ENCODE results near the gene ALDH3B2. TPM values are rescaled to one million over a fixed set of nuclear protein-coding genes. Genes with fewer than 3 reads are reported as not detected.

ALDH3B2 gene
- total and polyA plus RNA-seq, 2 experiments from 2014 or later, result not detected

GRCh38 chr11:67645521-67646461, 28.6 kb downstream of the ALDH3B2 start:
- no peak overlapping the region for H3K4me3 ChIP-seq
- Mint-ChIP-seq H3K9me3 (no peaks in the 10 kb centered on the region; the same call in 1 of the 3 replicates), H3K4me1 (peaks cover 9% of the 10 kb centered on the region; the same call in 2 of the 3 replicates), H3K36me3 (ENCODE audit: low read depth) (no peaks in the 10 kb centered on the region), H3K4me3 (no peak overlapping the region), H3K27ac (peak overlapping the region; percentile 40; the same call in 1 of the 2 replicates), H3K27me3 (ENCODE audit: insufficient read depth, low read depth, poor library complexity) (peaks cover 9% of the 10 kb centered on the region)
- no peaks in the 10 kb centered on the region for H3K36me3 ChIP-seq (ENCODE audit: insufficient read depth)
- H4K20me1 ChIP-seq (replicated peaks; ENCODE audit: insufficient read depth), result no peaks in the 10 kb centered on the region
- H3F3A ChIP-seq (replicated peaks; ENCODE audit: low read depth), result 0 out of 2 replicates have a peak, but pooled peaks cover 4% of the 10 kb centered on the region
- TF ChIP-seq ETS1 (IDR thresholded peaks at IDR 0.05) (no peak), CTCF (conservative IDR thresholded peaks at IDR 0.05; ENCODE audit: low read depth in 2 of 2) (peak; percentile 40 to 81)
- H3K9me2 ChIP-seq (ENCODE audit: insufficient read depth), result no peaks in the 10 kb centered on the region
- H2AFZ ChIP-seq, result no peak overlapping the region
- no peak overlapping the region for H3K4me2 ChIP-seq
- DNase-seq (ENCODE audit: low spot score), result peak; percentile 68
- no peaks in the 10 kb centered on the region for H3K4me1 ChIP-seq (ENCODE audit: insufficient read depth)
- ATAC-seq, result peak; percentile 43
- no peak overlapping the region for H3K27ac ChIP-seq (ENCODE audit: low read depth)
- no peaks in the 10 kb centered on the region for H3K79me2 ChIP-seq (replicated peaks; ENCODE audit: insufficient read depth)
- peaks cover 1% of the 10 kb centered on the region; the same call in 1 of the 2 replicates for H3K27me3 ChIP-seq (ENCODE audit: insufficient read depth)

- Histone ChIP-seq H3K27ac (ENCODE audit: low read depth) (no peak overlapping the region), H3K9me2 (ENCODE audit: insufficient read depth) (no peaks in the 10 kb centered on the region), H3K27me3 (ENCODE audit: insufficient read depth) (peaks cover 8% of the 10 kb centered on the region), H3F3A (replicated peaks; ENCODE audit: low read depth) (0 out of 2 replicates have a peak, but pooled peaks cover 4% of the 10 kb centered on the region), H4K20me1 (replicated peaks; ENCODE audit: insufficient read depth) (no peaks in the 10 kb centered on the region), H3K4me1 (ENCODE audit: insufficient read depth) (no peaks in the 10 kb centered on the region), H2AFZ (no peak overlapping the region; the same call in 1 of the 2 replicates), H3K36me3 (ENCODE audit: insufficient read depth) (no peaks in the 10 kb centered on the region), H3K4me3 (no peak overlapping the region), H3K4me2 (no peak overlapping the region), H3K79me2 (replicated peaks; ENCODE audit: insufficient read depth) (no peaks in the 10 kb centered on the region)
- no peaks in the 10 kb centered on the region; the same call in 2 of the 3 replicates for H3K9me3 Mint-ChIP-seq
- peaks cover 6% of the 10 kb centered on the region; the same call in 1 of the 3 replicates for H3K4me1 Mint-ChIP-seq
- no peak overlapping the region for H3K27ac Mint-ChIP-seq
- peaks cover 12% of the 10 kb centered on the region for H3K27me3 Mint-ChIP-seq (ENCODE audit: insufficient read depth, low read depth, poor library complexity)
- H3K4me3 Mint-ChIP-seq, result no peak overlapping the region
- DNase-seq (ENCODE audit: low spot score) (peak; percentile 42), ATAC-seq (peak; percentile 27)
- TF ChIP-seq ZNF114 (CRISPR knock-in tag; IDR thresholded peaks at IDR 0.05) (no peak), JUNB (IDR thresholded peaks at IDR 0.05; ENCODE audit: unreplicated experiment) (no peak)
- no peaks in the 10 kb centered on the region for H3K36me3 Mint-ChIP-seq (ENCODE audit: low read depth)
Observed at GRCh38 chr11:67644472-67645418, 29.7 kb downstream of the ALDH3B2 start.
